Activated CD8-positive, alpha-beta T cell treated with anti-CD3 and anti-CD28 coated beads for 36 hours (primary cell): Measurements from ENCODE around the gene TERB2. TPM values are rescaled to one million over a fixed set of nuclear protein-coding genes. Genes with fewer than 3 reads are reported as not detected.
"Not testable (repeated sequence)": the region's sequence is repeated elsewhere in the genome, so short reads cannot be mapped to it uniquely, and the experiment has no call there.

Experiments used
- ATAC-seq: fragments of 200-7000 bp; cut with Tn5 transposase; one replicate; pipeline ENCODE4 v1.10.0; 2021; ENCODE audit warnings: mild to moderate bottlenecking, moderate library complexity
- CTCF ChIA-PET: fragments of 350-600 bp; sonication (Branson Sonifier 250); formaldehyde crosslinking; loops from one replicate; lab custom pipeline; 2021; ENCODE audit warnings: antibody characterized with exemption; lab: Charles Lee
- POLR2A ChIA-PET: fragments of 350-600 bp; sonication (Branson Sonifier 250); formaldehyde crosslinking; loops from one replicate; lab custom pipeline; 2021; ENCODE audit warnings: antibody characterized with exemption; lab: Charles Lee
- DNase-seq: peaks from one replicate; pipeline ENCODE4 v3.0.0-alpha.2; 2020
- H3K27ac Mint-ChIP-seq: one replicate; pipeline ENCODE4 v1.8.0; 2021; ENCODE audit warnings: mild to moderate bottlenecking, mixed read lengths
- H3K27me3 Mint-ChIP-seq: one replicate; pipeline ENCODE4 v1.8.0; 2021; ENCODE audit warnings: mixed read lengths
- H3K36me3 Mint-ChIP-seq: one replicate; pipeline ENCODE4 v1.8.0; 2021; ENCODE audit warnings: low read depth, mixed read lengths
- H3K4me1 Mint-ChIP-seq: one replicate; pipeline ENCODE4 v1.8.0; 2021; ENCODE audit warnings: low read depth, mixed read lengths
- H3K4me3 Mint-ChIP-seq: one replicate; pipeline ENCODE4 v1.8.0; 2021; ENCODE audit warnings: mild to moderate bottlenecking, moderate library complexity, mixed read lengths
- H3K9me3 Mint-ChIP-seq: one replicate; pipeline ENCODE4 v1.8.0; 2021; ENCODE audit warnings: mixed read lengths
- intact Hi-C: fragments of 100-400 bp; cut with micrococcal nuclease; formaldehyde crosslinking; loops from one replicate; pipeline ENCODE4 v1.10.0; 2022
- total RNA-seq, 2 experiments: library from RNA; stranded (reverse); gene quantifications; one replicate each; pipeline ENCODE4 v1.2.3, GENCODE V29; 2021
- TF ChIP-seq, protein P1 (sequence below): fragments of 200-600 bp; IDR thresholded peaks from one replicate; pipeline ENCODE4 v1.8.0; 2022; ENCODE audit warnings: antibody characterized with exemption, mild to moderate bottlenecking

Gene TERB2
- total RNA-seq, 2 experiments from 2014 or later, result not detected

DNA sequence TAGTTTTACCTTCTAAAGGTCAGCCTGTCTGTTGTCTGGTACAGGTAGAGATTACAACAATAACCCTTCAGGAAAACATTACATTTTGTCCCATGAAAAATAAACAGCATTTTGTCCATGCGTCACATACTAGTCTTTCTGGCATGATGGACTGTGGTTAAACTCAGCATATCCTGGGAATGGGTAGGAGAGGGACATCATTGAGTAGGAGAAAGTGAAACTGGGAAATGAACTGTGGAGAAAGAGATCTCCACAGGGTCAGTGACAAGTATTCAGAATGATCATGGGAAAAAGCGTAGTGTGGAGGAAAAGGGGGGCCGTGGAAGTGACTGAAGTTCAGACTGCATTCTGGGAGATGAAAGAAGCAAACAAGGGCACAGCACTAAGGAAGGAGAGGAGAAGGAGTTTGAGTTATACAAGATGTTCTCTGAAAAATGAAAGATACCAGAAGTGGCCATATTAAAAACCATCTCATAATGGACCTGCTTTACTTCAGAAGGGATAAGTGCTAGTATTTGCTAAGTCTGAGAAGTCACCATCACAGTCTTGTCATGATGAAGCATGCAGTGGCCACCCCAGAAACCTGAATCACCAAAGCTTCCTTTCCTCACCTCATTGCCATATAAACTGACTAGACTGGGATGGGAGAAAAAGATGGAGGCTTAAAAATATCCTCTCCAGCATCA, 31.8 kb downstream of the TERB2 start:
- H3K36me3 Mint-ChIP-seq, H3K27ac Mint-ChIP-seq, CTCF ChIA-PET, DNase-seq, H3K9me3 Mint-ChIP-seq, H3K4me1 Mint-ChIP-seq, POLR2A ChIA-PET, ATAC-seq, H3K4me3 Mint-ChIP-seq, intact Hi-C loops: not testable (repeated sequence)
- H3K27me3 Mint-ChIP-seq, result peaks cover 24% of the 10 kb centered on the region

DNA sequence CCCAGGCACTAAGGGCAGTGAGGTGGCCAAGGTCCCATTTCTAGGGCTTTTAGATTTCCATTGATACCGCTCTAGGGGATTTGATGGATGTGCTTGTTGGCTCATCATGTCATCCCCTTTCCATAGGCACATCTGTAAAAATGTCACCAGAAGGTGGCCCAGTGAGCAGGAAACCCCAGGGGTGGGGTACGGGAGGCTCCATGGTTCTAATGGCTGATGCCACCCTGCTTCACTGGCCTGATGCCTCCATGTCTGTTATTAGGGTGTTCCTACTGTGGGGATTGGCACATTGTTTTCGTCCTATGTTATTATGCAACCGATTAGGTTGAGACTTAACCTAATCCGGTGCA, 32.4 kb downstream of the TERB2 start:
- H3K4me3 Mint-ChIP-seq, H3K36me3 Mint-ChIP-seq, H3K27ac Mint-ChIP-seq, H3K4me1 Mint-ChIP-seq, ATAC-seq, DNase-seq, intact Hi-C loops, H3K9me3 Mint-ChIP-seq, POLR2A ChIA-PET: not testable (repeated sequence)
- CTCF ChIA-PET, result interaction anchor here (1.7 kb wide), 1 partner anchor 135 kb away, joined by 5 read pairs; no protein-coding TSS in a partner anchor
- H3K27me3 Mint-ChIP-seq, result peaks cover 26% of the 10 kb centered on the region

DNA sequence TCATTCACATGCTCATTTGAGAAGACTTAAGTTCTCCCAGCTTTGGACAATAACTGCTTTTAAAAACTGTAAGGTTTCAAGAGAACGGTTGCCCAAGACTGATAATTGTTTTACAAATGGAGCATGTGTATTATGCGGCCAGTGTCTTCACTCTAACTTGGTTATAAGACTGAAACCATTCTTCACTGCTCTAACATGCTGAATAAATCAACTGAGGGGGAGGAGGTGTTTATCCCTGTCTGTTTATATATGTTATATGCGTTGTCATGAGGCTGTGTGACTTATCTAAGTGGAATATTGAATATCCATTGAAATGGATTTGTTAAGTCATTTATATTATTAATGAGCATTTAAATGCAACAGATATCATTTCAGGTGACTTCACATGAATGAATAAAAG, 41.1 kb downstream of the TERB2 start:
- H3K27ac Mint-ChIP-seq, intact Hi-C loops, H3K9me3 Mint-ChIP-seq, H3K4me1 Mint-ChIP-seq, DNase-seq, ATAC-seq, POLR2A ChIA-PET, H3K36me3 Mint-ChIP-seq, H3K4me3 Mint-ChIP-seq, CTCF ChIA-PET: not testable (repeated sequence)
- H3K27me3 Mint-ChIP-seq, result peaks cover 10% of the 10 kb centered on the region

DNA sequence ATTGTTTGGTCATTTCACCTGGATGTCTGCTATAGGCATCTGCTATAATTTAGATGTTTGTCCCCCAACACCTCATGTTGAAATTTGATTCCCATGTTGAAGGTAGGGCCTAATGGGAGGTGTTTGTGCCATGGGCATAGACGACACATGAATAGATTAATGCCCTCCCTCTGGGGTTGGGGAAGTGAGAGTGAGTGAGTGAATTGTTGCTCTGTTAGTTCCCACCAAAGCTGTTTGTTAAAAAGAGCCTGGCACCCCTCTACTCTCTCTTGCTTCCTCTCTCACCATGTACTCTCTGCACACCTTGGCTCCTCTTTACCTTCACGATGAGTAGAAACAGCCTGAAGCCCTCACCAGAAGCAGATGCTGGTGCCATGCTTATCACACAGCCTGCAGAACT, 42.6 kb downstream of the TERB2 start:
- ATAC-seq (no peak), DNase-seq (no peak)
- ChIA-PET POLR2A (no interaction called here), CTCF (no interaction called here)
- Mint-ChIP-seq H3K9me3 (no peaks in the 10 kb centered on the region), H3K4me1 (peaks cover 4% of the 10 kb centered on the region), H3K27ac (no peak overlapping the region), H3K4me3 (no peak overlapping the region), H3K27me3 (peaks cover 2% of the 10 kb centered on the region), H3K36me3 (no peaks in the 10 kb centered on the region)
- intact Hi-C loops, result no loop called here
- TF ChIP-seq, protein P1, sequence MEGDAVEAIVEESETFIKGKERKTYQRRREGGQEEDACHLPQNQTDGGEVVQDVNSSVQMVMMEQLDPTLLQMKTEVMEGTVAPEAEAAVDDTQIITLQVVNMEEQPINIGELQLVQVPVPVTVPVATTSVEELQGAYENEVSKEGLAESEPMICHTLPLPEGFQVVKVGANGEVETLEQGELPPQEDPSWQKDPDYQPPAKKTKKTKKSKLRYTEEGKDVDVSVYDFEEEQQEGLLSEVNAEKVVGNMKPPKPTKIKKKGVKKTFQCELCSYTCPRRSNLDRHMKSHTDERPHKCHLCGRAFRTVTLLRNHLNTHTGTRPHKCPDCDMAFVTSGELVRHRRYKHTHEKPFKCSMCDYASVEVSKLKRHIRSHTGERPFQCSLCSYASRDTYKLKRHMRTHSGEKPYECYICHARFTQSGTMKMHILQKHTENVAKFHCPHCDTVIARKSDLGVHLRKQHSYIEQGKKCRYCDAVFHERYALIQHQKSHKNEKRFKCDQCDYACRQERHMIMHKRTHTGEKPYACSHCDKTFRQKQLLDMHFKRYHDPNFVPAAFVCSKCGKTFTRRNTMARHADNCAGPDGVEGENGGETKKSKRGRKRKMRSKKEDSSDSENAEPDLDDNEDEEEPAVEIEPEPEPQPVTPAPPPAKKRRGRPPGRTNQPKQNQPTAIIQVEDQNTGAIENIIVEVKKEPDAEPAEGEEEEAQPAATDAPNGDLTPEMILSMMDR, result no peak

DNA sequence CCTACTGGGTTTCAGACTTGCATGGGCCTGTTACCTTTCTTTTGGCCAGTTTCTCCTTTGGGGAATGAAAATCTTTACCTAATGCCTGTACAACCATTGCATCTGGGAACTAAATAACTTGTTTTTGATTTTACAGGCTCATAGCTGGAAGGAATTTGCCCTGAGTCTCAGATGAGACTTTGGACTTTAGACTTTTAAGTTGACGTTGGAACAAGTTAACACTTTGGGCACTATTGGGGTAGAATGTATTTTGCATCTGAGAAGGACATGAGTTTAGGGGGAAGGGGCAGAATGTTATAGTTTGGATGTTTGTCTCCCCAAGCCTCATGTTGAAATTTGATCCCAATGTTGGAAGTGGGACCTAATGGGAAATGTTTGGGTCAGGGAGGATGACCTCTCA, 44.7 kb downstream of the TERB2 start:
- H3K4me3 Mint-ChIP-seq, H3K4me1 Mint-ChIP-seq, intact Hi-C loops, H3K27me3 Mint-ChIP-seq, H3K36me3 Mint-ChIP-seq, CTCF ChIA-PET, H3K27ac Mint-ChIP-seq, H3K9me3 Mint-ChIP-seq, POLR2A ChIA-PET, ATAC-seq, DNase-seq: not testable (repeated sequence)

DNA sequence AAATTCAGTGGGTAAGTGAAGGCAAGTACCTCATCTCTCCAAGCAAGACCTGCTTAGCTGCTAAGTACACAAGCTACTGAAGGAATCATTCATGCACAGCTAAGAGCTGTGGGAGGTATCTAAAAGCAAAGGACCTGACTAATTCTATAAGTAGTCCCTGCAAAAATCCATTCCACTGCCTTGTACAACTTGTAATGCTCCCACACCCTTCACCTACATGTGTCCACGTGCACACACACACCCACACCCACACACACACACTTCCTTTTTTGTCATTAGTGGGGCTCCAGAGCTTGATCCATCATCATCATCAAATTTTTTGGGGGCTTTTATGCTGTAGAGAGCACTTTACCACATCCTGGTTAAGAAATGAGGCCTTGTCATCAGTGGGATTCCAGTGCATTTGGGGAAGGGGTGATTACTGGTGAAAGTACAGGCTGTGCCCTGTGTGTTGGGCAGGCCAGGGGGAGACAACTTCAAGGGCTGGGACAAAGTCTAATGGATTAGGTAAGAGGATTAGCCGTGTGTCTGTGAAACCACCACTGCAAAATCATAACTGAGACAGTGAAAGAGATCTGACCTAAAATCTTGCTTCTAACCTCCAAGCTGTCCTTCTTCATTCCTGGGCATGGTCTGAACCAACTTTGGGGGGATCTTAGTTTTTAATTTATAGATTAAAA, 47.4 kb downstream of the TERB2 start:
- H3K27me3 Mint-ChIP-seq, H3K36me3 Mint-ChIP-seq, H3K4me1 Mint-ChIP-seq, DNase-seq, H3K4me3 Mint-ChIP-seq, intact Hi-C loops, POLR2A ChIA-PET, H3K9me3 Mint-ChIP-seq, ATAC-seq: not testable (repeated sequence)
- CTCF ChIA-PET, result interaction anchor here (1.2 to 1.9 kb wide), 3 partner anchors 33 to 150 kb away, joined by 4 to 7 read pairs (median 5); no protein-coding TSS in a partner anchor
- H3K27ac Mint-ChIP-seq, result peak overlapping the region; percentile 32

DNA sequence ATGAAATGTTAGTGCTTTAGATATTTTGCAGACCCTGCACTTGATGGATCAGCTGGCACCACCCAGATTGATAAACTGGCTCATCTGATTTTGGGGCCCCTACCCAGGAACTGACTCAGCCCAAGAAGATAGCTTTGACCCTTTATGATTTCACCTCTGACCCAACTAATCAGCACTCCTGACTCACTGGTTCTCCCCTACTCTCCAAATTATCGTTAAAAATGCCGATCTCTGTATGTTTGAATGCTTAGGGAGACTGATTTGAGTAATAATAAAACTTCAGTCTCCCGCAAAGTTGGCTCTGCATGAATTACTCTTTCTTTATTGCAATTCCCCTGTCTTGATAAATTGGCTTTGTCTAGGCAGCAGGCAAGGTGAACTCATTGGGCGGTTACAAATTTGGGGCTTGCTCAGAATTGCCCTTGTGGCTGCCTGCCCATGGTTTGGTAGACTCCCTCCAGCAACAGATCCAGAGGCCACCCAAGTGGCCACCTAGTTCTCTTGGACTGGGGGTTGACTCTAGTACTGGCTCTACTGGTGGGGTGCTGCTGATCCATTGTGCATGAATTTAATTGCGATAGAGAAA, 48.2 kb downstream of the TERB2 start:
- POLR2A ChIA-PET, intact Hi-C loops, DNase-seq, H3K27ac Mint-ChIP-seq, H3K4me1 Mint-ChIP-seq, H3K36me3 Mint-ChIP-seq, ATAC-seq, H3K9me3 Mint-ChIP-seq, H3K27me3 Mint-ChIP-seq, H3K4me3 Mint-ChIP-seq: not testable (repeated sequence)
- CTCF ChIA-PET, result interaction anchor here (1.8 kb wide), 1 partner anchor 114 kb away, joined by 7 read pairs; no protein-coding TSS in a partner anchor
